ENCODE data around the gene KIAA0319L. TPM values are rescaled to one million over a fixed set of nuclear protein-coding genes. Genes with fewer than 3 reads are reported as not detected.

KIAA0319L gene
- total and polyA plus RNA-seq, 2 experiments from 2014 or later, result 56.7 to 77.3 TPM

GRCh38 chr1:35560256-35561225, 3.3 kb upstream of the KIAA0319L start:
- peaks cover 9% of the 10 kb centered on the region for H3K4me1 ChIP-seq (ENCODE audit: low read depth)
- no peak for DNase-seq (ENCODE audit: low read depth in 1 of 2, low spot score in 1 of 2)
- no peak for TF ChIP-seq CTCF (IDR thresholded peaks at IDR 0.05; ENCODE audit: low read depth, low read length)
- no peaks in the 10 kb centered on the region for H3K9me3 ChIP-seq (ENCODE audit: low read depth)
- H3K36me3 ChIP-seq, result no peaks in the 10 kb centered on the region
- no peaks in the 10 kb centered on the region for H3K27me3 ChIP-seq
- H3K27ac ChIP-seq, result no peak overlapping the region
- no peak overlapping the region for H3K4me3 ChIP-seq

DNA sequence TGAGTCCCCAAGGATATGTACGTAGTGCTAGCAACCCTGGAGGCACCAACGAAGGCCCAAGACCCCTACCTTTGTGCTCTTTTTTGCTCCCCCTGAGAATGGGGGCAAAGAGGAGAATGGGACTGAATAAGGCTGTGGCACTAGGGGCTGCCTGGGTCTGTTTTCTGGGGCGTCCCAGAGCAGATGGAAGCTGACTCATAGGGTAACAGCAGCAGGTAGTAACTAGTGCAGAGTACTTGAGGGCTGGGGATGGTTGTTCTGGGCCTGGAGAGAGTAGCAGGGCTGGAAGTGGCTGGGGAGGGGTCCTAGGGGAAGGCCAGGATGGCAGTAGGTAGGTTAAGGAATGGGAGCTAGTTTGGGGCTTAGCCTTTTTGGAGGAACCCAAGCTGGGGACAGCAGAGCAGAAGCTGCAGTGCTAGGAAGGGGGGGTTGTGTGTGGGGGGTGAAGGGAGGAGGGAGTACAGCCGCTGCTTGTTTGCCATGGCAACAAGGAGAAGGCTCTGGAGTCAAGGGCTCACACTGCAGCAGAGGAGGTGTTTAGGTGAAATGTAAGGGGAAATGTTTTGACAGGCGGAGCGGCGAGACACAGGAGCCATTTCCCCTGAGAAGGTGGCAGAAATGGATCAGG, 2.2 kb upstream of the KIAA0319L start:
- H3K4me1 ChIP-seq (ENCODE audit: low read depth), result peaks cover 10% of the 10 kb centered on the region
- no peak overlapping the region for H3K4me3 ChIP-seq
- H3K27me3 ChIP-seq, result no peaks in the 10 kb centered on the region
- no peaks in the 10 kb centered on the region for H3K36me3 ChIP-seq
- no peak for DNase-seq (ENCODE audit: low read depth in 1 of 2, low spot score in 1 of 2)
- no peak for TF ChIP-seq CTCF (IDR thresholded peaks at IDR 0.05; ENCODE audit: low read depth, low read length)
- no peaks in the 10 kb centered on the region for H3K9me3 ChIP-seq (ENCODE audit: low read depth)
- no peak overlapping the region for H3K27ac ChIP-seq

DNA sequence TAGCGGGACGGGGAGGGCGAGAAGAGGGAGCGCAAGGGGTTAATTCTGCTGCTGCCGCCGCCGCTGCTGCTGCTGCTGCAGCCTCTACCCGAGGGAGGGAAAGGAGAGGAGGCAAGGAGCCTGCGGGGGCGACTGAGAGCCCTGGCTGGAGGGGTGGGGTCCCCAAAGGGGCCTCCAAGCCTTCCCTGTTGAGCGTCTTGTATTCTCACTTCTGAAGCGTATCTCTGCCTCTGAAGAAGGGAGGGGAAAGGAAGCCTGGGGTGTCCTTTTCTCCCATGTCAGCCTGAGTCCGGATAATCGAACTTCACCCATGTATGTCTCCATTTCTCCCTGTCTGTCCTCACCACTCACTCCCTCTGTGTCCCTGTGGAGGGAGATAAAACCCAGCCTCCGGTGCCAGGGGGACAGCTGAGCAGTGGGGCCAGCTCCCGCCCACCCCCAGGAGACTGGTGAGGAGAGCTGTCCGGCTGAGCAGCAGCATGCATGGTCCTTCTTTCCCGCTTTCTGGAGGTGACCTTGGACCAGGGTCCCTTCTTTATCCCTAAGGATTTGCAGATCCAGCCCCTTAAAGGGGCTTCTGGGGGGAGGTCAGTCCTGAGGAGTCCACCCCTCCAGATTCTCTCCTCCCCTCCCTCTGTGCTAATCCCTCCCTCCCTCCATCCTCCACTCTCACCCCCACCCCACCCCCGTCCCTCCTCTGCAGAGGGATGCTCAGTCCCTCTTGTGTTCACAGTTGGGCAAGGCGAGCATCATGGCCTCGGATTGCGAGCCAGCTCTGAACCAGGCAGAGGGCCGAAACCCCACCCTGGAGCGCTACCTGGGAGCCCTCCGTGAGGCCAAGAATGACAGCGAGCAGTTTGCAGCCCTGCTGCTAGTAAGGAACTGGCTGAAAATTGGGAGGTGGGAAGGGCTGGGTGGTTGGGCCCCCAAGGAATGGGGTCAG, 1.4 kb upstream of the KIAA0319L start:
- peak overlapping the region; percentile 67 for H3K27ac ChIP-seq
- H3K9me3 ChIP-seq (ENCODE audit: low read depth), result no peaks in the 10 kb centered on the region
- H3K36me3 ChIP-seq, result peaks cover 7% of the 10 kb centered on the region
- peak; percentile 5 for TF ChIP-seq CTCF (IDR thresholded peaks at IDR 0.05; ENCODE audit: low read depth, low read length)
- peak in 1 of 2 donors; percentile 52 for DNase-seq (ENCODE audit: low read depth in 1 of 2, low spot score in 1 of 2)
- peak overlapping the region; percentile 93 for H3K4me3 ChIP-seq
- peaks cover 13% of the 10 kb centered on the region for H3K4me1 ChIP-seq (ENCODE audit: low read depth)
- no peaks in the 10 kb centered on the region for H3K27me3 ChIP-seq

DNA sequence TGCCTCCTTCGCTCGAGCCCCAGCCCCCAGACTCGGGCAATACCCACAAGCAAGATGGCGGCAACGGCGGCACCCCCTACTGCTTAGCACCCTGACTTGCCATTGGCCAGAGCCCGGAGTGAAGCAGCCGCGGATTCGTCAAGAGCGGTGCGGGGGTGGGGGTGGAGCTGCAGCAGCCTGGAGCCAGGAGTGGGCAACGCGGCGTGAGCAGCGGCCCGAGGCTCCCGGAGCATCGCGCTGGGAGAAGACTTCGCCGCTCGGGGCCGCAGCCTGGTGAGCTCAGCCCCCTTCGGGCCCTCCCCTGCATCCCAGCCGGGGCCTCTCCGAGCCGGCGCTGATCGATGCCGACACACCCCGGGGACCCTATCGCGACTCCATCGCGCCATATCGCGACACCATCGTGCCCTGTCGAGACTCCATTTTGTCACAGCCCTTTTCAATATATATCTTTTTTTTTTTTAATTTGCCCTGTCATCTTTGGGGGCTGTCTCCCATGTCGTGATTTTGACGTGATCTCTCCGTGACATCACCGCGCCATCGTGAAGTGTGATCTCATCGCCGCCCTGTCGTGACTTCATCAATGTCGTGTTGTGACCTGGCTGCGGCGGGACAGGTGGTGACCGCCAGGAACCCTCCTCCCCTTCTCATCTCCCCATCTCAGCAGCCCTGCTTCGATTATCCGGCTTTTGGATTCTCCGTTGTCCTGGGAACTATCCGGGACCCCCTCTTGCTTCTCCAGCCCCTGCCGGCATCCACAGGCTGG, 589 bp upstream of the KIAA0319L start, which contains the start of gene NCDN:
Gene NCDN (plus strand): TSS at position 189 of the 763 bp plus-strand sequence. CDS start 392 bp downstream, at position 581.
- TF ChIP-seq CTCF (IDR thresholded peaks at IDR 0.05; ENCODE audit: low read depth, low read length), result no peak
- H3K9me3 ChIP-seq (ENCODE audit: low read depth), result no peaks in the 10 kb centered on the region
- H3K4me1 ChIP-seq (ENCODE audit: low read depth), result peaks cover 13% of the 10 kb centered on the region
- H3K27me3 ChIP-seq, result no peaks in the 10 kb centered on the region
- peaks cover 16% of the 10 kb centered on the region for H3K36me3 ChIP-seq
- peak within 1 kb of the TSS; percentile 93 for H3K4me3 ChIP-seq
- peak; percentile 98 to 99 for DNase-seq (ENCODE audit: low read depth in 1 of 2, low spot score in 1 of 2)
- H3K27ac ChIP-seq, result peak within 1 kb of the TSS; percentile 99
